B cell (primary cell): Measurements from ENCODE around the gene PPP4C. TPM values are rescaled to one million over a fixed set of nuclear protein-coding genes. Genes with fewer than 3 reads are reported as not detected.

Experiments used
- ATAC-seq: fragments of 200-7000 bp; cut with Tn5 transposase; one replicate; pipeline ENCODE4 v1.10.0; 2021; ENCODE audit warnings: low read depth, mild to moderate bottlenecking, moderate number of reproducible peaks, moderate library complexity
- CTCF ChIA-PET: fragments of 350-600 bp; sonication (Branson Sonifier 250); formaldehyde crosslinking; loops from one replicate; lab custom pipeline; 2021; ENCODE audit warnings: antibody characterized with exemption, inconsistent platforms; lab: Charles Lee
- POLR2A ChIA-PET: fragments of 350-600 bp; sonication (Branson Sonifier 250); formaldehyde crosslinking; loops from one replicate; lab custom pipeline; 2021; ENCODE audit warnings: antibody characterized with exemption; lab: Charles Lee
- DNase-seq: peaks from one replicate; pipeline ENCODE4 v3.0.0; 2013
- H2AFZ ChIP-seq: 2 replicates; pipeline ENCODE4 v1.6.1; 2012; ENCODE audit warnings: mild to moderate bottlenecking, low read depth, low read length; ENCODE audit not compliant: insufficient read depth, poor library complexity, severe bottlenecking
- H3K27ac ChIP-seq, 2 donors: 1 replicate in 1 of 2; 2 replicates in 1 of 2; pipeline ENCODE4 v1.5.1; 2012 to 2013; ENCODE audit warnings: low read length in 2 of 2, mild to moderate bottlenecking in 2 of 2, moderate library complexity in 1 of 2
- H3K27me3 ChIP-seq, 4 experiments: fragments of 200-600 bp in 1 of 4; sonication (generic) in 1 of 4; replicated peaks in 1 of 4; 1 replicate in 2 of 4; 2 replicates in 2 of 4; pipeline versions ENCODE4 v1.6.1 to v1.7.0; 2013 to 2016; ENCODE audit warnings: low read length in 3 of 4, mild to moderate bottlenecking in 2 of 4, mixed read lengths in 1 of 4, moderate library complexity in 1 of 4; ENCODE audit not compliant: insufficient read depth in 4 of 4, control insufficient read depth in 3 of 4; ENCODE audit errors: control extremely low read depth in 1 of 4
- H3K36me3 ChIP-seq, 2 experiments: replicated peaks in 1 of 2; 1 replicate in 1 of 2; 2 replicates in 1 of 2; pipeline versions ENCODE4 v1.6.1 to v1.7.1; 2013; ENCODE audit warnings: low read length in 1 of 2; ENCODE audit not compliant: insufficient read depth in 2 of 2, control insufficient read depth in 1 of 2; ENCODE audit errors: control extremely low read depth in 1 of 2, extremely low read depth in 1 of 2
- H3K4me1 ChIP-seq, 2 donors: fragments of 200-600 bp in 1 of 2; sonication (generic) in 1 of 2; 1 replicate in 1 of 2; 2 replicates in 1 of 2; pipeline versions ENCODE4 v1.5.1 to v1.6.1; 2013 to 2017; ENCODE audit warnings: low read length in 2 of 2; ENCODE audit not compliant: control insufficient read depth in 2 of 2, insufficient read depth in 2 of 2
- H3K4me2 ChIP-seq: replicated peaks from 2 replicates; pipeline ENCODE3; 2012; ENCODE audit warnings: mild to moderate bottlenecking, low read depth, low read length; ENCODE audit not compliant: poor library complexity, severe bottlenecking
- H3K4me3 ChIP-seq, 5 experiments: fragments of 200-600 bp in 1 of 5; sonication (generic) in 1 of 5; 1 replicate in 3 of 5; 2 replicates in 2 of 5; pipeline versions ENCODE4 v1.5.1 to v1.7.0; 2011 to 2016; ENCODE audit warnings: low read length in 4 of 5, mild to moderate bottlenecking in 4 of 5, low read depth in 2 of 5, control low read depth in 1 of 5, moderate library complexity in 1 of 5; ENCODE audit not compliant: insufficient read depth in 1 of 5; ENCODE audit errors: control extremely low read depth in 1 of 5, extremely low read depth in 1 of 5
- H3K79me2 ChIP-seq: fragments of 200-600 bp; sonication (generic); one replicate; pipeline ENCODE4 v1.6.0; 2016; ENCODE audit warnings: low read length; ENCODE audit not compliant: control insufficient read depth, insufficient read depth
- H3K9ac ChIP-seq: fragments of 200-600 bp; sonication (generic); 2 replicates; pipeline ENCODE4 v1.6.1; 2017; ENCODE audit warnings: mild to moderate bottlenecking, low read length, moderate library complexity
- H3K9me3 ChIP-seq, 3 donors: one replicate each; pipeline versions ENCODE4 v1.6.1 to v1.7.1; 2013; ENCODE audit warnings: low read length in 2 of 3; ENCODE audit not compliant: control insufficient read depth in 2 of 3, insufficient read depth in 1 of 3; ENCODE audit errors: control extremely low read depth in 1 of 3
- H4K20me1 ChIP-seq: 2 replicates; pipeline ENCODE4 v1.6.0; 2012; ENCODE audit warnings: mild to moderate bottlenecking, low read length; ENCODE audit not compliant: insufficient read depth, control insufficient read depth, poor library complexity, severe bottlenecking
- H3K27ac Mint-ChIP-seq: one replicate; pipeline ENCODE4 v1.8.0; 2021; ENCODE audit warnings: mixed read lengths
- H3K27me3 Mint-ChIP-seq: one replicate; pipeline ENCODE4 v1.8.0; 2021; ENCODE audit warnings: mixed read lengths
- H3K4me1 Mint-ChIP-seq: one replicate; pipeline ENCODE4 v1.8.0; 2021; ENCODE audit warnings: mixed read lengths
- H3K4me3 Mint-ChIP-seq: one replicate; pipeline ENCODE4 v1.8.0; 2021; ENCODE audit warnings: mixed read lengths
- H3K9me3 Mint-ChIP-seq: one replicate; pipeline ENCODE4 v1.8.0; 2022; ENCODE audit warnings: mixed read lengths; ENCODE audit not compliant: insufficient read depth
- CTCF ChIP-seq: fragments of 200-600 bp; IDR thresholded peaks from one replicate; pipeline ENCODE4 v1.8.0; 2022; ENCODE audit warnings: antibody characterized with exemption, mild to moderate bottlenecking
- EZH2 ChIP-seq: IDR thresholded peaks from 2 replicates; pipeline ENCODE4 v1.6.1; 2012; ENCODE audit warnings: borderline replicate concordance, low read depth, mild to moderate bottlenecking, moderate library complexity, low read length; ENCODE audit not compliant: insufficient read depth, poor library complexity, severe bottlenecking
- WGBS: methylation state at CpG from one replicate; pipeline ENCODE4 v1.1.5; 2013; ENCODE audit warnings: missing lambda C conversion rate; ENCODE audit not compliant: insufficient coverage; 5-methylcytosine and 5-hydroxymethylcytosine counted together
- intact Hi-C: fragments of 100-400 bp; cut with micrococcal nuclease; formaldehyde crosslinking; loops from one replicate; pipeline ENCODE4 v1.10.0; 2022
- polyA plus RNA-seq: library from polyadenylated mRNA; depleted of rRNA; stranded (reverse); fragments of >200 nt; gene quantifications from 2 replicates; pipeline ENCODE4 v1.2.3, GENCODE V29; 2012
- total RNA-seq, 2 donors: library from RNA; stranded (reverse); fragments of 120-200 nt in 1 of 2; gene quantifications; 1 replicate in 1 of 2; 2 replicates in 1 of 2; pipeline versions ENCODE4 v1.2.3 to v1.2.4, GENCODE V29; 2013 to 2022

PPP4C gene
- total and polyA plus RNA-seq, 2 donors (not counting 1 experiment from before 2014, with no cell fraction given): 93.3 to 106 TPM

- H4K20me1 ChIP-seq: no peaks in the 10 kb centered on the region
- H3K4me1 ChIP-seq: no peaks in the 10 kb centered on the region
- no peaks in the 10 kb centered on the region for H3K27me3 ChIP-seq
- H3K79me2 ChIP-seq: no peaks in the 10 kb centered on the region
- no peaks in the 10 kb centered on the region for H3K36me3 ChIP-seq
- Mint-ChIP-seq H3K4me3 (no peak overlapping the region), H3K9me3 (no peaks in the 10 kb centered on the region), H3K4me1 (no peaks in the 10 kb centered on the region), H3K27ac (no peak overlapping the region), H3K27me3 (no peaks in the 10 kb centered on the region)
- no peak for TF ChIP-seq CTCF
- TF ChIP-seq EZH2: no peak
- H3K4me2 ChIP-seq: no peak overlapping the region
- DNase-seq: no peak
- no peak for ATAC-seq
- H3K9ac ChIP-seq: no peak overlapping the region
- no peak overlapping the region for H2AFZ ChIP-seq
- H3K4me3 ChIP-seq: no peak overlapping the region
- intact Hi-C loops: no loop called here
- ChIA-PET CTCF (interaction anchor here (1.2 kb wide), 1 partner anchor 10 kb away, joined by 3 read pairs; no protein-coding TSS in a partner anchor), POLR2A (no interaction called here)
- H3K9me3 ChIP-seq: no peaks in the 10 kb centered on the region
- no peak overlapping the region for H3K27ac ChIP-seq
- WGBS: no CpG with 5 or more reads among the region's 3 CpGs
These were observed 56.8 kb downstream of the PPP4C start for GRCh38 chr16:30132591-30132990.

Other genes with a start within 250 kb of the PPP4C start
- gene CDIPT, start 212.8 kb upstream of the PPP4C start, total RNA-seq: 49.2 and 51.2 TPM in 2 replicates
- 44.5 and 63.3 TPM in 2 replicates for gene CDIPT, start 212.8 kb upstream of the PPP4C start, polyA plus RNA-seq
- not detected in 2 replicates for gene SEZ6L2, start 176.4 kb upstream of the PPP4C start, total RNA-seq
- gene SEZ6L2, start 176.4 kb upstream of the PPP4C start, polyA plus RNA-seq: 0.10 TPM in 1 of 2 replicates, not detected in the other
- gene ASPHD1, start 175.5 kb upstream of the PPP4C start, total RNA-seq: not detected in 2 replicates
- gene ASPHD1, start 175.5 kb upstream of the PPP4C start, polyA plus RNA-seq: not detected in 2 replicates
- 74.3 and 83.9 TPM in 2 replicates for gene KCTD13, start 149.8 kb upstream of the PPP4C start, total RNA-seq
- gene KCTD13, start 149.8 kb upstream of the PPP4C start, polyA plus RNA-seq: 61.5 and 78.2 TPM in 2 replicates
- gene TMEM219, start 113.9 kb upstream of the PPP4C start, total RNA-seq: 56.3 and 66.6 TPM in 2 replicates
- 88.3 and 103 TPM in 2 replicates for gene TMEM219, start 113.9 kb upstream of the PPP4C start, polyA plus RNA-seq
- 50.8 and 51.9 TPM in 2 replicates for gene TAOK2, start 102.1 kb upstream of the PPP4C start, total RNA-seq
- gene TAOK2, start 102.1 kb upstream of the PPP4C start, polyA plus RNA-seq: 25.5 and 30.3 TPM in 2 replicates
- gene HIRIP3, start 80.4 kb upstream of the PPP4C start, total RNA-seq: 9.7 and 13.9 TPM in 2 replicates
- gene HIRIP3, start 80.4 kb upstream of the PPP4C start, polyA plus RNA-seq: 6.2 and 12.2 TPM in 2 replicates
- 113 and 119 TPM in 2 replicates for gene INO80E, start 79.8 kb upstream of the PPP4C start, total RNA-seq
- 101 and 103 TPM in 2 replicates for gene INO80E, start 79.8 kb upstream of the PPP4C start, polyA plus RNA-seq
- gene DOC2A, start 65.0 kb upstream of the PPP4C start, total RNA-seq: not detected in 2 replicates
- gene DOC2A, start 65.0 kb upstream of the PPP4C start, polyA plus RNA-seq: not detected in 2 replicates
- gene C16orf92, start 52.8 kb upstream of the PPP4C start, total RNA-seq: not detected in 2 replicates
- gene C16orf92, start 52.8 kb upstream of the PPP4C start, polyA plus RNA-seq: not detected in 2 replicates
- gene TLCD3B, start 44.7 kb upstream of the PPP4C start, total RNA-seq: not detected in 2 replicates
- not detected in 2 replicates for gene TLCD3B, start 44.7 kb upstream of the PPP4C start, polyA plus RNA-seq
- gene ALDOA, start 10.2 kb upstream of the PPP4C start, total RNA-seq: 301 and 329 TPM in 2 replicates
- 276 and 343 TPM in 2 replicates for gene ALDOA, start 10.2 kb upstream of the PPP4C start, polyA plus RNA-seq
- 5.4 and 6.1 TPM in 2 replicates for gene TBX6, start 15.9 kb downstream of the PPP4C start, total RNA-seq
- 1.2 and 1.4 TPM in 2 replicates for gene TBX6, start 15.9 kb downstream of the PPP4C start, polyA plus RNA-seq
- 302 and 314 TPM in 2 replicates for gene YPEL3, start 20.2 kb downstream of the PPP4C start, total RNA-seq
- 387 and 414 TPM in 2 replicates for gene YPEL3, start 20.2 kb downstream of the PPP4C start, polyA plus RNA-seq
- 17.3 and 22.7 TPM in 2 replicates for gene GDPD3, start 37.5 kb downstream of the PPP4C start, total RNA-seq
- gene GDPD3, start 37.5 kb downstream of the PPP4C start, polyA plus RNA-seq: 10.6 and 11.4 TPM in 2 replicates
- gene MAPK3, start 47.2 kb downstream of the PPP4C start, total RNA-seq: 60.4 and 69.4 TPM in 2 replicates
- gene MAPK3, start 47.2 kb downstream of the PPP4C start, polyA plus RNA-seq: 67.2 and 82.9 TPM in 2 replicates
- gene CORO1A, start 107.6 kb downstream of the PPP4C start, total RNA-seq: 653 and 662 TPM in 2 replicates
- 1,191 and 1,555 TPM in 2 replicates for gene CORO1A, start 107.6 kb downstream of the PPP4C start, polyA plus RNA-seq
- gene BOLA2B, start 117.7 kb downstream of the PPP4C start, total RNA-seq: 71.5 and 82.5 TPM in 2 replicates
- gene BOLA2B, start 117.7 kb downstream of the PPP4C start, polyA plus RNA-seq: 155 and 311 TPM in 2 replicates
- 108 and 138 TPM in 2 replicates for gene SLX1A, start 117.9 kb downstream of the PPP4C start, total RNA-seq
- gene SLX1A, start 117.9 kb downstream of the PPP4C start, polyA plus RNA-seq: 62.3 and 64.6 TPM in 2 replicates
- gene SULT1A3, start 123.3 kb downstream of the PPP4C start, total RNA-seq: 36.8 and 41.2 TPM in 2 replicates
- gene SULT1A3, start 123.3 kb downstream of the PPP4C start, polyA plus RNA-seq: 31.9 and 33.2 TPM in 2 replicates
- 59.6 and 75.5 TPM in 2 replicates for gene NPIPB13, start 172.5 kb downstream of the PPP4C start, total RNA-seq
- gene NPIPB13, start 172.5 kb downstream of the PPP4C start, polyA plus RNA-seq: 8.4 and 21.7 TPM in 2 replicates